NCI-H345 treated with DMSO at 0.1 percent for 48 hours (cell line): Measurements from ENCODE around the gene MLH3.
"Not testable (repeated sequence)": the region's sequence is repeated elsewhere in the genome, so short reads cannot be mapped to it uniquely, and the experiment has no call there.

Experiments used
- DNase-seq: peaks from one replicate; lab custom pipeline; 2025; ENCODE audit not compliant: unreplicated experiment; lab: John Stamatoyannopoulos, UW

MLH3 gene

DNA sequence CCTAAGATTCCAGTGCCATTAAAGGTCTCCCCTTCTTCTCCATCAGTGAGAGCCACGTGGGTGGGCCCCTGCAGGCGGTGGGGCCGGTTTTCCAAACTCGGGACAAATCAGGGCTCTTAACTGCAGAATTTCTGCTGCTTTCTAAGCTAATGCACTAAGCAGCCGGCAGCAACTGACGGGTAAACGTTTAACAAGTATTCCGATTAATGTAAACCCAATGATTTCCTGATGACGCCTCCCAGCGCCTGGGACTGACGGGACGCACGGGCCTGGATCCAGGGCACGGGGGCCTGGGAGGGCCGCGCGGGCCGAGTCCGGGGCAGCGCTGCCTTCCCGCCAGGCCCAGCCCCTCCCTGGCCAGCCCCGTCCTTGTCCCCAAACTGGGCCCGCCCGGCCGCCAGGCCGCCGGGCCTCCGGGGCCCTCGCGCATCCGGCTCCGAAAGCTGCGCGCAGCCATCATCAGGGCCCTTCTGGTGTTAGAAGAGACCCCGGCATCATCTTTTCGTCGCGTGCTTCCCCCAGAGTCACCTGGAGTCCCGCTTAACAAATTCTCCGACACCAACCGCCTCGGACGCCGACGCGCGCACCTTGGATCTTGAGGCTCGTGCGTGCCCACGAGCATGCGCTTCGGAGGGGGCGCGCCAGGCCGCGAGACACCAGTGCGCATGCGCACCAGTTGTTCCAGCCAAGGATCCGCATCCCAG, at the start of gene MLH3:
TSS of gene MLH3 (minus strand) at position 616 of the 704 bp plus-strand sequence. CDS start 1,812 bp downstream, outside the sequence.
- DNase-seq: peak; percentile 81

DNA sequence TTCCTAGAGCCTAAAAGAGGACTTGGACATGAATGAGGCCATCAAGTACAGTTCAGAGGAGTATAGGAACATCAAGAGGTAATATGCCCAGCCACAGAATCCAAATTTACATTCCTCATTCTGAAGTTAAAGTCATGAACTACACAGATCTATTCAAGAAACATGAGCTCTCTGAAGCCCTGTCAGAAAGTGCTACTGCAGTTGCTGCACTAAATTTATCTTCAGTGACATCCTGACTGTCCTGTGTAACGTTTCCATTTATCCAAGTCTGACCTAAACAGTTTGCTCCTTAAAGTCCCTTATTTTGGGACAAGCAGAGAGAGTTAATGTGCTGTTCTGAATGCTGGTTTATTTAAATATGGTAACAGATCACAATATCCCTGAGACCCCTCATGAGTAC, 47.4 kb upstream of the MLH3 start:
- DNase-seq: no peak

DNA sequence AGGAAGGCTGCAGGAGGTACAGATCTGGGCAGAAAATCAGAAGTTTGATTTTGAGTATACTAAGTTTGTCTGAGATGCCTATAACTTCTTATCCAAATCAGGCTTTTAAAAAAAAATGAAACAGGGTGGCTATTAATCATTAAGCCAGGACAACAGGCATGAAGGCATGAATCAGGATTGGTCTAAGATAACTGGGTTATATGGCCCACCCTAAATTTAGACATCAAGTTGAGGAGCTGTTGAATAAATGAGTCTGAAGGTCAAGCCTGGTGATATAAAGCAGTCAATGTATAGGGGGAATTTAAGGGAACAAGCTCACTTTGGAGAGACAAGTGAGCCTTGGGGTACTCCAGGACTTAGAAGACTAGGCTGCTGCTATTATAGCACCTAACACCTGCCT, 46.9 kb upstream of the MLH3 start:
- no peak for DNase-seq

DNA sequence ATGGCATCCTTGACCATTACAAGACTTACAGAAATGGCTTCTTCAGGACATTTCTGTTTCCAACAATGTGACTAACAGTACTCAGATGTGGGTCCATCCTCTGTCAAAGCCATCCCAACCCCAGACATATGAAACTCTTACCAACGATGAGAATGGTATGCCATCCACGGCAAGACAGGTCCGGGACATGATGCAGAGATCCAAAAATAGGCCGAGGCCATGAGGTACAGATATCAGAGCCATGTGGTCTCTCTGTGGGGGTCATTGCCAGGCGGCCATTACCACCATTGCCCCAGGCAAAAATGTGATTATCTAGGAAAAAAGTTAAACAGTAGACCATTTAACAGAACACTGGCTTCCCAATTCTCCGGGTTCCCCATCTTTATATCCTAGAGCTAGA, 45.7 kb upstream of the MLH3 start:
- DNase-seq: no peak

DNA sequence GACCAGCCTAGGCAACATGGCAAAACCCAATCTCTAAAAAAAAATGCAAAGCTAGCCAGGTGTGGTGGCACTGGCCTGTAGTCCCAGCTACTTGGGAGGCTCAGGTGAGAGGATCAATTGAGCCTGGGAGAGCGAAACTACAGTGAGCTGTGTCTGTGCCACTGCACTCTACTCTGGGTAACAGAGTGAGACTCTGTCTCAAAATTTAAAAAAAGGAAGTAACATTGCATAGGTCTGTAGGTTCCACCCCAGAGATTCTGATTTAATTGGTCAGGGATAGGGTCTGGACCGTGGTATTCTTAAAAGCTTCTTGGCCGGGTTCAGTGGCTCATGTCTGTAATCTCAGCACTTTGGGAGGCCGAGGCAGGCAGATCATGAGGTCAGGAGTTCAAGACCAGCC, 44.4 kb upstream of the MLH3 start:
- no peak for DNase-seq

DNA sequence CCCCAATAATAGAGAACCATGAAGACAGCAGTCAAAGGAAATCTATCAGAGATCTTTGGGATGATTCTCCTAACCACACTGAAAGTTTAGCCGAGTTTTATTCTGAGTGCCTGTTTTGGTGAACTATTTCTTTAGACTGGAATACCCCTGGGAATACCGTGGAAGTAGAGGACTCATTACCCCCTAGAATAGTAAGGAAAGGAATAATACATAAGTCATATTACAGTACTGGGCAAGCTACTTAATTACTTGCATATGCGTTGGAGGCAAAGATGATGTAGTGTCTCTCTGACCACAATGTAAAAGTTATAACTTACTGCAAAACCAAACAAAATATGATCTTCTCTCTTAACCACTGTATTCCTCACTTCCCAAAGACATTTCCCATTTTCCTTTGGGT, 43.6 kb upstream of the MLH3 start:
- no peak for DNase-seq

DNA sequence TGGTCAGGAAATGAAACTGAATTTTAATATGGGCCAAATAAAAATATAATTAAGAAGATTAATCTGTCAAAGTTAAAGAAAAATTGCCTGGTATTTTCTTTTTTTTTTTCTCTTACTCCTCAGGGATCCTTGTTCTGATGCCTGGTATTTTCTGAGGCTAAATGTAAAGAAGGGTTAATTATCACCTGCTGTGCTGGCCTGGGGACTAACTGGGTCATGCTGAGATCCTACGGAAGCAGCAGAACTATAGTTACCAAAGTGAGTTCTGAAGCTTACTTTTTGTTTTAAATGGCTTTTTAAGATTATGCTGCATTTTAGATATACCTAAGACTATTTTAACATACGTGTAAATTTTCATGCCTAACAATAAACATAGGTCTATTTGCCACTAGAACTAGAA, 41.4 kb upstream of the MLH3 start:
- no peak for DNase-seq

DNA sequence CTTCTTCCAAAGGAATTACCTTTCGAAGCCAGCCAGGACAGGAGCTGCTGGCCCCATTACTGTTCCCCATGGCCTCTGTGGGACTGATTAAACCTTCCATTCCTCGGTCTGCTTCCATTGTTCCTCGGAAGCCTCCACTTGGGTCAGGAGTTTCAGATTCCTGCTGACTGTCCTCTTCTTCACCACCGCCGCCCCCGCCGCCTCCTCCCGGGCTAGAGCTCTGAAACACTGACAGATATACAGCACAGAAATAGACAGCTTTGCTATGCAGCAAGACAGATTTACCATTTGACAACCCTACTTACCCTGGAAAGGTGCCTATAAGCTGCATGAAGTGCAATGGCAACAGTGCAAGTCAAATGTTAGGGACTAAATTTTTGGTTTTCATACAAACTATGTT, 40.0 kb upstream of the MLH3 start:
- no peak for DNase-seq

DNA sequence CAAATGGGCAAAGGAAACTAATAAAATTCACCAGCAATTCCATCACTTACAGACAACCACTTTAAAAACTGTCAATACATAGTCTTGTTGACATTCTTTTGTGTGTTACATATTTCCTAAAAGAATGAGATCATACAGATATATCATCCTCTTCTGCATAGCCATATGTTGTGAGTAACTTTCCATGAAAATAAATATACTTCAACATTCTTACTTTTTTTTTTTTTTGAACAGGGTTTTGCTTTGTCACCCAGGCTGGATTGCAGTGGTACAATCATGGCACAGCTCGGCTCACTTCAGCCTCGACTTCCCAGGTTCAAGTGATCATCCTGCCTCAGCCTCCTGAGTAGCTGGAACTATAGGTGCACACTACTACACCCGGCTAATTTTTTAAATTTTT, 39.1 kb upstream of the MLH3 start:
- no peak for DNase-seq

DNA sequence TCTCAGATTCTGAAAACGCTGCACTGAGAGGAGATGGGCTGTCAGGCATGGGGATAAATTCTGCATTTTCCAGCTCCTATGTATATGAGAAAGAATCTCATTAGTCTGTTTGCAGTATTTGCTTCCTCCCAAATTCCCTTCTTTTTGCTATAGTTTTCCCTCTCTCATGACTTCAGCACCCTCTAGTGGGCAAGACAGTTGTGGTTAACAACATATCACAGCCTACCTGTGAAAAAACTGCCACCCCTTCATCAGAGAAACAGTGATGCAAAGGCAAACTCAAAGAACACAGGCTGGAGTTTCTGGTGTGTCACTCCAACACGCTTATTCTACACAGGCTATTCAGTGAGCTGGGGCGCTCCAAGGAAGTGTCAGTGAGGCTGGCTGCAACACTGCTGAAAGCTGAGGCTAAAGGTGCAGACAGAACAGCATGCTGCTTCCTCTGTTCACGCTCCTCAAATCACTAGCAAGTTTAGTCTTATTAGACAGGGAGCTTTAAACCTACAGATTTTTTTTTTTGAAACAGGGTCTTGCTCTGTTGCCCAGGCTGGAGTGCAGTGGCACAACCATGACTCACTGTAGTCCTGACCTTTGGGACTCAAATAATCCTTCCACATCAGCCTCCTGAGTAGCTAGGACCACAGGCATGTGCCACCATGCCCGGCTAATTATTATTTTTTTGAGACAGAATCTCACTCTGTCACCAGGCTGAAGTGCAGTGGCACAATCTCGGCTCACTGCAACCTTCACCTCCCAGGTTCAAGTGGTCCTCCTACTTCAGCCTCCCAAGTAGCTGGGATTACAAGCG, 37.5 kb upstream of the MLH3 start:
- DNase-seq: peak; percentile 28

DNA sequence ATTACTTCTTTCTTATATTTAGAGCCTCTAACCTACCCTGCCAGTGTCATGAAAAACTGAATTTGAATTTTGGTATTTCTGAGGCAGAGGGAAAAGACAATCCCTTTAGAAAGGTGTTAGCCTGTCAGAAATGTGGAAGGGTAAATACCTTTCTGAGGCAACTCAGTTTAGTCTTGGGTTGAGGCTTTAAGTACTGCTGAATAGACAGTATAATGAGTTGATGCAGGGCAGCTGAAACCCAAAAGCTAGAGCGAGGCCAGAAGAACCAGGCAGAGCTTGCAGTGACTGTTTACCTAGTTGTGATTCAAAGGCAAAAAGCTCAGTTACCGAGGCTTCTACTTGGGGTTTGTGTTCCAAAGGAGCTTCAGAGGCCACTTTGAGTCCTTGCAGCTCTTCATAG, 36.9 kb upstream of the MLH3 start:
- DNase-seq: no peak

DNA sequence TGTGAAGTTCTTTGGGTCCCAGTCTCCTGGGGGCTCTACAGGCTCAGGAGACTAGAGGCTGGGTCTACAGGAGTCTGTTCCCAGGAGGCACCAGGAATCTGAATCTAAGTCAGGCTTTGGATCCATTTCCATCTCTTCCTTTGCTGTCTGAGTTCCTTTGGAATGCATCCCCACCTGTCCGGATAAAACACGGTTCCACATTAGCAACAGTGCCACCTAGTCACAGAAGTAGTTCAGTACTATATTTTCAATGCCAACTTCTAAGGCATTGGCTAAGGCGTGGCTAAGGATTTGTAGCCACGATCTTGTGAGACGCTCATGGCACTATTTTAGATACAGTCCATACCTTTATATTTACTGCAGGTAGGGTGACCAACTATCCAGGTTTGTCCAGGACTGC, 33.2 kb upstream of the MLH3 start:
- no peak for DNase-seq

DNA sequence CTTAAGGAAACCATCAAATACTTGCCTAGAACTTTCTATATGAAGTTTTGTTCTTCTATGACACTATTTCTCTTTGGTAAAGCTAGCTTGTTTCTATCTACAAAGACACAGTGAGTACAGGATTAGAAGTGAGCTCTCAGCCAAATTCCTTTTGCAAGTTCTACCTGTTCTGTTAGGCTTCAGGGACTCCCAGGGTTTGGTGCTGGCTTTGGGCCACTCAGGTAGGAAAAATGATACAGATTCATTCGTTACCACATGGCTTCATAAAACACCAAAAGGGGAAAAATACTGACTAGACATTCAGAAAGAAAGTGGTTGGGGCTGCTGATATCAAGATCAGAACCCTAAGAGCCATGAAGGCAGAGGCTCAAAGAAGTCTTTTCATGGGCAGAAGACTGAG, 32.0 kb upstream of the MLH3 start:
- no peak for DNase-seq

DNA sequence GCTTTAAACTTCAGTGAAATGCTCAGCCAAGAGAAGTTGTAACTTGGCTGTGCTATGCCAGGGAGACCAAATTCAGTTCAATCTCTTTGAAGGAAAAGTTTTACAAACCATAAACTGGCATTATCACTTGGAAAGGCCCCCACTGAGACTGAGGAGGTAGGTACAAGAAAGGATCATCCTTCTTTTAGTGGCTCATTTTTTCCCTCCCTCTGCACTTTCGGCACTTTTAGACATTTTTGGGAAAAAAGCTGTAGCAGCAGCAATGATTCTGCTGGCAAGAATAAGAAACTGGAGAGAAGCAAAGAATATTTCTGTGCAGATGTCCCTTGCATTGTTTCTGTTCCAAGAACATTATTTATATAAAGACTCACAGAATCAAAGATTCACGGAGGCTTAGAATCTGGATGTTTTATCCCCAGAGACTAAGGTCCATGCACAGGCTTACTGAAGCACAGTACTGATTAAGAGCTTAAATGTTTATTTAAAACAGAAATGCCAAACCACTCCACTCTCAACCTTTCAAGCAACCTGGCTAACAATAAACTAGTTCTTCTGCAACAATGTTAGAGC, 30.5 kb upstream of the MLH3 start:
- no peak for DNase-seq

DNA sequence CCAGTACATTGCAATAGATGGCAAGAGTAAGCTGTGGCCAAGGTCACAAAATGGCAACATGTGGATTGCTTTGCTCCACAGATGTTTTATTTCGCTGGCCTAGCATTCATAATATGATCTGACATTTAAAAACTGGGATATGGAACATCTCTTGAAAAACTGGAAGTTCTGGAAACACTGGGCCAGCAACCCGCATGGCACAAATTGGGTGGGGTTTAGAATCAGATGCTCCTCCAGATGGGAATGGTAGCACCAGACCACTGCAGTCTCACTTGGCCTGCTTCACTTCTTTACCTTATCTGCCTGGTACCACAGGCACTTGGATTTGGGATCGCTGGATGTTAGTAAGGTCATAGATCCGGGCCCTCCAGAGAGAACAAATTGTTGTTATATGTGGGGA, 28.3 kb upstream of the MLH3 start:
- no peak for DNase-seq

DNA sequence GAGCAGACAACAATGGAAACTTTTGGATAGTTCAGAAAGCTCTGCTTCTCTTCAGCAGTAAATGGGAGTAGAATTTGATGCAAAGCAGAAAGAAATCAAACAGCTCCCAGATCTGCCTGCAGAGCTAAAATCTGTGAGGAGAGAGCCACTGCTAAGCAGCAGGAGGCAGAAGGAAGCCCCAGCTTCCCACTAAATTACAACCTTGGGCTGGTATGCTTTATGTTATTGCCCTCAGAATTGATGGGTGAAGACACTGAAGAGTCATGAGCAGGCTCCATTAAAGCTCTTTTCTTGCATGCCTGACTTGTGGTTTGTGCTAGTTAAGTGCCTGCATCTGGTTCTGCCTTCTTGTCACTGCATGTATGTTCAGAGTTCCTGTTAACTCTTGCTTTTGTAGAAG, 26.5 kb upstream of the MLH3 start:
- DNase-seq: no peak

DNA sequence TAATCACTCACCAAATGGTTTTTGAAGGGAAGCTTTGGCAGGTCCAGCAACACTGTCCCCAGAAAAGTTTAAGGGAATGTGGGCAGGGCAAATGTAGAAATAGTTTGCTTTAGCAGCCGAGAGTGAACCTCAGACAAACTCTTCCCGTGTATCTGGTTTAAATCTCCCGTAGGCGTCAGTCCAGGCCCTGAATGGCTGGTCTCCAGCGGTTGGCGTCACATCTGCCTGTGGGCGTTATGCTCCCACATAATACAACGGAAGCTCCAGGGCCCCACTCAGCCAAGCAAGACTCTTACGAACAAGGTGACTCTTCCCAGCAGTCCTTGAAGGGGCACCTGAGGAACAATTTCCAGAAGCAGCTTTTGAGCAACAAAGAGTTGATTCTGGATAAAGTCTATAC, 19.1 kb upstream of the MLH3 start:
- no peak for DNase-seq

DNA sequence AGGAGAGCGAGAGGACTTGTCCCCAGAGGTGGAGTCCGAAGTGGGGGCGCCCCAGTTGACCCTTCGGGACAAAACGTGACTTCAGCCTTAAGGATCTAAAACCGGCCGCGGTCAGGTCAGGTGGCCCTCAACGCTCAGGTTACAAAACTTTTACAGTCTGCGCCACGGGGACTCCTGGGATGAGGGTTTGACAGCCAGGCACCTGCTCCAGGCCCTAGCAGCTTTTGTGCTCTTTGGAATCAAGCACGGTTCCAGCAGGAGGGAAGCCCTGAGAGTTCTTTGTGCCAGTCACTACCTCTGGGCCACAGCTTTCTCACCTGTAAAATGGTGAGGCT, 18.5 kb upstream of the MLH3 start:
- DNase-seq: peak; percentile 27

DNA sequence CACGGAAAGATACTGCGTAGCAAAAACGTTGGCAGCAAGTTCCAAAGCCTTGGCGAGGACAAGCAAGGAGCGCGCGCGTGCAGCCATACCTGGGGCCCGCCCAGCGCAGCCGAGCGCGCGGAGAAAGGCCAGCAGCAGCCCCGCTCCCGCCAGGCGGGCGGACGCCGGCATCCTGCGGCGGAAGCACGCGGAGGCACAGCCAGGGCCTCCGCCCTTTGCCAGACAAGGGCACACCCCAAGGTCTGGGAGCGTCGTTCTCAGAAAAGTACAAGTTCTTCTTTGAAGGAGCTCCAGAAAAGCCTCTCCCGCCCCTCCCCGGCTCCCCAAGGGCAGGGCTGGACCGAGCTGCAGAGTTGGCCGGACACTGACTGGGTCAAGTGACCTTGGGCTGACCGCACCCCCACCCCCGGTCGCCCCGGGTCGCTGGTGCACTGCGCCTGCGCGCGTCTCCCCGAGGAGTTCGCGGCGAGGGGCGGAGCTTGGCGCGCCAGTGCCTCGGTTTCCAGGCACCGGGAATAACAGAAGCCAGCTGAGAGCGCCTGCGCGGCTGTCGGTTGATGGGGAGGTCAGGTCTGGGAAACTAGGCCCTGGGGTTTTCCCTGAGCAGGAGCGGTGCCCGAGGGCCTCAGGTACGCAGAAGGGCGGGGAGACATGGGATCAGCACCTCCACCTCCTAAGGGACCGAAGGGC, 18.0 kb upstream of the MLH3 start, which contains the start of gene ZC2HC1C:
TSS of gene ZC2HC1C (plus strand) at position 521 of the 690 bp plus-strand sequence. CDS start 933 bp downstream, outside the sequence.
- peak; percentile 86 for DNase-seq

DNA sequence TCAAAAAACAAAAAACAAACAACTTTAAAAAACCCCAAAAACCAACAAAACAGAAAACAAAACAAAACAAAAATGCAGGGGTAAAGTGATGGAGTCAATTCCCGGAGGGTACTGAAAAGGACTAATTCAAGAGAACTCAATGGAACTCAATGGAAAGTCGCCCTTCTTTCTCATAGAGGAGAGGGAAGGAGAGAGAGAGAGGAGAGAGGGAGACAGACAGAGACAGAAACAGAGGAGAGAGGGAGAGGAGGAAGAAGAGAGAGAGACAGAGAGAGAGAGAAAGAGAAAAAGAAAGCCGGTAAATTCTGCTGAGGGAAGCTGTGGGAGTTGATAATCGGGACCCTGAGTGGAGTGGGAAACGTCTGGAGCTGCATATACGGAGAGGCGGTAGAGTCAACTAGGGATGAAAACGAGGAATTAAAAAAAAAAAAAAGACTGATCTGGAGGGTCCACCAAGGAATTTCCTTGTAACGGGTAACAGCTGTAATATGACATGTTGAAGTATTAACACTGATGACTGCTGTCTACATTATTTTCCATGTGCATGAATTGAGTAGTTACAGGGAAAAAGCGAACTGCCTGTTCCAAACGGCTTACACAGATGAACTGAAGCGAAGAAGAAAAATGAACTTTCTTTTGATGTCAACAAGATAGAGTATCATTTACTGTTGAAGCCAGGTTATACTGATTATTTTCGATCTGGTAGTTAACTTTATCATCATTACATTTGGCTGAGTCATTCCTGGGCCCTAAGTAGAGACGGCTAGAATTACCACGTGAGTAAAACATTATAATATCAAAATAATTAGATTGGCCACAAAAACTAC, 17.2 kb upstream of the MLH3 start:
- peak; percentile 17 for DNase-seq

DNA sequence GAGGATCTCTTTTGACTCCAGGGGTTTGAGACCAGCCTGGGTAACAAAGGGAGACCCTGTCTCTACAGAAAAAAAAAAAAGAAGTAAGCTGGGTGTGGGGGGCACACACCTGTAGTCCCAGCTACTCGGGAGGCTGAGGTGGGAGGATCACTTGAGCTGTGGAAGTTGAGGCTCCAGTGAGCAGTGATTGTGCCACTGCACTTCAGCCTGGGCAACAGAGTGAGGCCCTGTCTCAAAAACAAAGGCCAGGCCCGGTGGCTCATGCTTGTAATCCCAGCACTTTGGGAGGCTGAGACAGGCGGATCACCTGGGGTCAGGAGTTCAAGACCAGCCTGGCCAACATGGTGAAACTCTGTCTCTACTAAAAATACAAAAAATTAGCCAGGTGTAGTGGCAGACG, 16.5 kb upstream of the MLH3 start:
- DNase-seq: not testable (repeated sequence)
